Dendritic cell treated with granulocyte-macrophage colony-stimulating factor and Interleukin-4, amounts not matched to agents 40 ng/mL and 50 ng/mL, for 4 days (primary cell): ENCODE measurements around the gene ZNF22.

Source experiments
- H3K27ac Mint-ChIP-seq: one replicate; pipeline ENCODE4 v1.8.0; 2022; ENCODE audit warnings: mild to moderate bottlenecking, mixed read lengths
- H3K27me3 Mint-ChIP-seq: one replicate; pipeline ENCODE4 v1.8.0; 2022; ENCODE audit warnings: mild to moderate bottlenecking, mixed read lengths
- H3K36me3 Mint-ChIP-seq: one replicate; pipeline ENCODE4 v1.8.0; 2022; ENCODE audit warnings: low read depth, mixed read lengths
- H3K4me1 Mint-ChIP-seq: one replicate; pipeline ENCODE4 v1.8.0; 2022; ENCODE audit warnings: low read depth, mixed read lengths
- H3K4me3 Mint-ChIP-seq: one replicate; pipeline ENCODE4 v1.8.0; 2022; ENCODE audit warnings: mild to moderate bottlenecking, moderate library complexity, mixed read lengths
- H3K9me3 Mint-ChIP-seq: one replicate; pipeline ENCODE4 v1.8.0; 2022; ENCODE audit warnings: mixed read lengths
- intact Hi-C: fragments of 100-400 bp; cut with micrococcal nuclease; formaldehyde crosslinking; loops from one replicate; pipeline ENCODE4 v1.15.0; 2022

ZNF22 gene

DNA sequence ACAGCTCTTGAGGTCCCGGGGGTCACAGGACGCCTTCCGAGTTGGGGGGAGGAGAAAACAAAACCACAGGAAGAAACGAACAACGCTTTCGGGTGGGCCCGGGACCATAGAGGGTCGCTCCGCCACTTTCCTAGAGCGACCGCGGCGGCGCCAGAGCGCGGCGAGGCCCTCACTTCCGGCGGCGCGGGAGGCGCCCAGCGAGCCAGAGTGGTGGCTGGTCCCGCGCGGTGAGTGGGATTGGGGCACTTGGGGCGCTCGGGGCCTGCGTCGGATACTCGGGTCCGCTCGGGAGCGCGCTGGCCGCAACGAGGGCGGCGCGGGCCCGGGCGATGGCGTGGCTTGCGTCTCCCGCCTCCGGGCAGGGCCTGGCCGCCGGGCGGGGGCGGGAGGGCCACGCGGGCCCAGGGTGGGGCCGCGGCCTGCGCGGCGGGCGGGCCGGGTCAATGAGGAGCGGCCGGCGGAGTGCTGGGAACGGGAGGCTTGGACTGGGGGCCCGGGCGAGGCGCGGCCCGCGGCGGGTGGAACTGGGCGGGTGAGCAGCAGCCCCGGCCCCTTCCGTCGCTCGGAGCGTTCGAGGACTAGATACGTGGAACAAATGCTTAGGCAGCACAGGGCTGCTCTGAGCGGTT lies at the start of gene ZNF22:
Gene ZNF22 (plus strand): TSS at position 172 of the 629 bp plus-strand sequence. CDS start 2,446 bp downstream, outside the sequence.
- Mint-ChIP-seq H3K27ac (peak within 1 kb of the TSS; percentile 95), H3K27me3 (peaks cover 3% of the 10 kb centered on the region), H3K36me3 (peaks cover 33% of the 10 kb centered on the region), H3K4me3 (peak within 1 kb of the TSS; percentile 80), H3K9me3 (no peaks in the 10 kb centered on the region), H3K4me1 (peaks cover 38% of the 10 kb centered on the region)
- intact Hi-C loops = no loop called here

DNA sequence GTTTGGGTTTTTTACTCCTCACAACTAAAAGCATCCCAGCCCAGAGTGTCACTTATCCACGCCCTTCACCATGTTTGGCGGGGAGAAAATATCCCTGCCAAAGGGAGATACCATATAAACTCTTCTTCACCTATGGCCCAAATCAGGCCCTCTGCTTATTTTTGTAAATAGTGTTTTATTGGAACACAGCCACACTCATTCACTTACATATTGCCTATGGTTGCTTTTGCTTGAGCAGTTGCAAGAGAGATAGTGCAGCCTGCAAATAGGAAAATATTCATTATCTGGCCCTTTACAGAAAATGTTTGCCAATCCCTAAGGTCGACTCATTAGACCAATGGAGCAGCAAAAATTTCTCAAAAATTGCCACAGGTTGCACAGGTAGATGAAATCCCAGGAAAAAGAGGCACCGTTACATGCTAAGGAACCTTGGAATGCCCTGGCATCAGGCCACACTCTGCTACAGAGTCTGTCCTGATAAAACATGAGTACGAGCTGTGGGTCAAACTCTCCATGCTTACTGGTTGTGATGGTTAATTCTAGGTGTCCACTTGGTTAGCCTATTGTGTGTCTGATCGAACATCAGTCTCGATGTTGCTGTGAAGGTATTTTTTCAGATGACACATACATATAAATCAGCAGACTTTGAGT lies 49.0 kb upstream of the ZNF22 start:
- Mint-ChIP-seq H3K4me1 (peaks cover 83% of the 10 kb centered on the region), H3K27me3 (no peaks in the 10 kb centered on the region), H3K4me3 (no peak overlapping the region), H3K9me3 (no peaks in the 10 kb centered on the region), H3K36me3 (peaks cover 68% of the 10 kb centered on the region), H3K27ac (peak overlapping the region; percentile 85)
- intact Hi-C loops = no loop called here

DNA sequence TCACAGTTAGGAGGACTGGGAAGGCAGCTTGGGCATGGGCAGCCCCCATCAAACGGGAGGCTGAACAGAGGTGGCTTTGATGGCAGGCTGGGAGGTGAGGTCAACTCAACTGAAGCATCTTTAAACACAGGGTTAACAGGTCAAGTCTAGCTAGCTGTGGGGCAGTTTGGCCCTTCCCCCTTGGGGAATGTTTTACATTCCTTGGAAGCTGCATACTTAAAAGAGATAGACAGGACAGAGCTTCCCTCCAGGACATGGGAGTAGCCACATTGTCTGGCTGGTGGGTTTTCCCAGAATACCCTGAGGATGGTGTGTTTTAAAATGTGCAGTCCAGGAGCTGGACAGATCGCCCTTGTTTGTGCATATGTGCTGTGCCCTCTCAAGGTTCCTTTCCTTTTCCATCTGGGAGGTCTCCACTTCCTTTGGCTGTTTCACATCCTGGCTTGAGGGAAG lies 47.9 kb upstream of the ZNF22 start:
- Mint-ChIP-seq H3K4me1 (peaks cover 84% of the 10 kb centered on the region), H3K27ac (no peak overlapping the region), H3K4me3 (no peak overlapping the region), H3K27me3 (no peaks in the 10 kb centered on the region), H3K36me3 (peaks cover 79% of the 10 kb centered on the region), H3K9me3 (no peaks in the 10 kb centered on the region)
- intact Hi-C loops = no loop called here

DNA sequence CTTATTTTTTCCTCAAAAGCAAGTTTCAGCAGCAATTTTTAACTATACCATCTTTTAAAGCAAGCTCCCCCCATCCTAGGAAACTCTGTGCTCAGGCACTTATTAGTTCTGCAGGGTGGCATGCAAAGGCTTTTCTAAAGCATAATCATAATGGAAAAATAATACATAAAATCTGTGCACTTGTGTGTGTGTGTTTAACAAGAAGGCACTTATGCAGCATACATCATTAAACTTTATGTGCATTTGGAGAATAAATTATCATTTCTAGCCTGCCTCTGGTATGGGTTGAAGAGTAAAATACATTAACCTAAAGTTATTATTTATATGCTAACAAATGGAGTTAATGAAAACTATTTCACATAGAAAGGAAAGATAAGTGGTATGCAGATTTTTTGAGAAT lies 46.7 kb upstream of the ZNF22 start:
- Mint-ChIP-seq H3K27ac (no peak overlapping the region), H3K36me3 (peaks cover 80% of the 10 kb centered on the region), H3K27me3 (no peaks in the 10 kb centered on the region), H3K4me3 (no peak overlapping the region), H3K4me1 (peaks cover 81% of the 10 kb centered on the region), H3K9me3 (no peaks in the 10 kb centered on the region)
- intact Hi-C loops = no loop called here

DNA sequence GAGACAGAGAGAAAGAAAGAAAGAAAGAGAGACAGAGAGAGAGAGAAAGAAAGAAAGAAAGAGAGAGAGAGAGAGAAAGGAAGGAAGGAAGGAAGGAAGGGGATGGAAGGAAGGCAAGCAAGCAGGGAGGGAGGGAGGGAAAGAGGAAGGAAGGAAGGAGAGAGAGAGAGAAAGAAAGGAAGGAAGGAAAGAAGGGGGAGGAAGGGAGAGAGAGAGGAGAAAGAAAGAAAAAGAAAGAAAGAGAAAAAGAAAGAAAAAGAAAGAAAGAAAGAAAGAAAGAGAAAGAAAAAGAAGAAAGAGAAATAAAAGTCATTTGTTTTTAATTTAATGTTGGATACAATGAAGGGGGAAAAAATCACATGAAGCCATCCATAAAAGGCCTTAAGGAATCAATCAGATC lies 45.8 kb upstream of the ZNF22 start:
- intact Hi-C loops = no loop called here
- Mint-ChIP-seq H3K27me3 (no peaks in the 10 kb centered on the region), H3K36me3 (peaks cover 85% of the 10 kb centered on the region), H3K9me3 (no peaks in the 10 kb centered on the region), H3K4me1 (peaks cover 72% of the 10 kb centered on the region), H3K4me3 (no peak overlapping the region), H3K27ac (peak overlapping the region; percentile 33)

DNA sequence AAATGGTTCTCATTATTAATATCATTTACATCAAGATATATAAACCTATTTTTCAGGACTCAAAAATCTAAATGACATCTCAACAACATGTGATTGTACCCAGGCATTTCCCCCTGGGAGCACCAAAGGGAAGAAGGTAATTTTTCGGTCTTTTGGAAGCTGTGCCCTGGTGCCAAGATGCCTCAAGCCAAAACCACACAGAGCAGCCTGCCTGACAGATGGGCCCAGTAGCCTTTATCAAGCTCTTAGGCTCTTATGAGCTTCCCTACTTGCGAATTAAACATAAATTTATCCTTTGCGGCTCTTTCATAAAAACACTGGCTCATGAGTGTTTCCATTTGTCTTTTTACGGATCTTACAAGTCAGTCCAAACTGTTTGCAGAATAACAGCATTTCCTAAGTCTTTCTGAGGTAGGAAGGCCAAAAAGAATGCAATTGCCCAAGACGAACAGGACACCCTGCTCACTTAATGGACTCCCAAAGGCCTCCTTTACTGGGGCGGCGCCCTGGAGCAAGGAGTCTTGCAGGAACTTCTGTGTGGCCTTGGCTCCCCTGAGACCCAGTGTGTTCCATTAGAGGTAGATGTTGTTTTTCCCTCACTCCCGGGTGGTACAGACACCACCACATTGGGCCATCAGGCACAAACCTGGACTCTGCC lies 45.2 kb upstream of the ZNF22 start:
- Mint-ChIP-seq H3K36me3 (peaks cover 85% of the 10 kb centered on the region), H3K4me3 (no peak overlapping the region), H3K9me3 (no peaks in the 10 kb centered on the region), H3K27me3 (no peaks in the 10 kb centered on the region), H3K4me1 (peaks cover 67% of the 10 kb centered on the region), H3K27ac (peak overlapping the region; percentile 17)
- intact Hi-C loops = no loop called here

DNA sequence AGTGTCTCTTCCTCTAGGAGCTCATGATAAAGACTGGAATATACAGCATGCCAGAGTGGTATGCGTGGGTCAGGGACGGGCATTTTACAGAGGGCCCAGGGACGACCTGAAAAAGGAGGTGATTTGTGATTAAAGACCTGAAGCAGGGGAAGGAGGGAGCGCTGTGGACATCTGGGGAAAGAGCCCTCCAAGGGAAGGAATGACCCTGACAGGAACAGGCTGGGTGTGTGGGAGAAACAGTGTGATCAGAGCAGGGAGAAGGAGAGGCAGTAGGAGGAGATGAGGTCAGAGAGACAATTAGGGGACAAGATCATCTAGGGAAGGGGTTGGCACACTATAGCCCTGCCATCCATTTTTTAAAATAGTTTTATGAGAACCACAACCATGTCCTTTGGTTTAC lies 44.5 kb upstream of the ZNF22 start:
- intact Hi-C loops = no loop called here
- Mint-ChIP-seq H3K27ac (peak overlapping the region; percentile 17), H3K27me3 (no peaks in the 10 kb centered on the region)

DNA sequence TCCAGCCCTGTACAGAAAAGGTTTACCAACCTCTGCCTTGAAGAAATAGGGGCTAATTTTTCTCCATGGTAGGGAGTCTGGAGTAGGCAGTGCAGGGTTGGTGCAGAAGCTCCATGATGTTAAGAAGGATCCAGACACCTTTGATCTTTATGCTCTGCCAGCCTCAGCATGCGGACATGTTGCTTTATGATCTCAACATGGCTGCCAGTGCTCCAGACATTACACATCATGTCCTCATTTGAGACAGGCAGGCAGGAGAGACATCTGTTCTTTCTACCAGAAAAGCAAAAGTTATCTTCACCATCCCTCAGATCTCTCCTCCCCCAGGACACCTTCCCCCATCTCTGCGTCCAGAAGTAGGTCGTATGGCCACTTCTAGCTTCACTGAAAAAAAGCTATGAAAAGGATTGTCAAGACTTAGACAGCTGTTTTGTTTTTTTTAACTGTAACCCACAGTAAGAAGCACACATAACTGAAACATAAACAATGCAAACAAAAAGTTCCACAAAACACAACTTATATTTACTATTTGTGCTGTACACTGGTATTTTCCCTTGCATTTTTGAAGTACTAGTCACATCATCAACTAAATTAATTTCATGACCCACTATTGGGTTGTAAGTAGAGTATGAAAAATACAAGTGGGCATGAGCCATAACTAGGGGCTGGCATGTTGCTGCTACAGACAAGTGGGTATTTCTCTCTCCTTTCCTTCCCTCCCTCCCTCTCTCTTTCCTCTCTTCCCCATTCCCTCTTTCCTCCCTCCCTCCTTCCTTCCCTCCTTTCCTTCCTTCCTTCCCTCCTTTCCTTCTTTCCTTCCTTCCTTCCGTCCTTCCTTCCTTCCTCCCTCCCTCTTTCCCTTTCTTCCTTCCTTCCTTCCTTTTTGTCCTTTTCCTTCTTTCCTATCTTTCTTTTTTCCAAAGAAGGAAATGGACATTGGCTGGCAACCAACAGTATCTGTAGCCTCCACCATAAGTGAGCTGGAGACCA lies 43.7 kb upstream of the ZNF22 start:
- Mint-ChIP-seq H3K9me3 (no peaks in the 10 kb centered on the region), H3K4me1 (peaks cover 73% of the 10 kb centered on the region), H3K27me3 (no peaks in the 10 kb centered on the region), H3K27ac (peak overlapping the region; percentile 88), H3K4me3 (peak overlapping the region; percentile 96), H3K36me3 (peaks cover 85% of the 10 kb centered on the region)
- intact Hi-C loops = no loop called here

More for the DNA sequence above, 44.5 kb upstream of the ZNF22 start:
- no peaks in the 10 kb centered on the region for H3K9me3 Mint-ChIP-seq
- peaks cover 85% of the 10 kb centered on the region for H3K36me3 Mint-ChIP-seq
- H3K4me3 Mint-ChIP-seq = no peak overlapping the region
- H3K4me1 Mint-ChIP-seq = peaks cover 67% of the 10 kb centered on the region

DNA sequence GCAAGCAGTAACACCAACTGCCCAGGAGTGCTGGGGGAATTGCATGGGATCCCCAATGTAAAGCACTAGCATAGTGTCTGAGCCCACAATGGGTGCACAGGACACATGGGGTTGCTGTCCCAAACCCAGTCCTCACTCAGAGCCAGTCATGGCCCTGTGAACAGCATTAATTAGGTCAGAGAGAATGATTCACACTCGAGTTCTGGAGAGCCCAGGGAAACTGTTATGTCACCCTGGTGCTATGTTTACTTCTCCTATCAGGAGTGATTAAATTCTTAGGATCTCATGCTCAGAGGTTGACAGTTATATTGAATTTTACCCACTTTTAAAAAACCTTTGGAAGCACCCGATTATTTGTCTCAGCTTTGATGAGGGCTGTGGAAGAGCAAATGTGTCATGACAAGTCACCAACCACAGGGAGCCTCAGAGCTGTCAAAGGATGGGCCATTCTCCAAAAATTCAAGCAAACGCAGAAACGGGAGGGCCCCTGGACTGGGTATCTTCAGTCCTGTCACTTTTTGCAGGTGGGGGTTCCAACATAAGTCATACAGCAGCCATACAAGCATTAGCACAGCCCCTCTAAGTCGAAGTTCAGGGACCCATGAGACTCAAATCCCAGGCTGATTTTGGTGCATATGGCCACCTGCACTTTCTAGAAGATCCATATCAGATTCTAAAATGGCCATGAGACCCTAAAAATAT lies 42.4 kb upstream of the ZNF22 start:
- Mint-ChIP-seq H3K27ac (peak overlapping the region; percentile 88), H3K4me1 (peaks cover 76% of the 10 kb centered on the region), H3K9me3 (no peaks in the 10 kb centered on the region), H3K27me3 (no peaks in the 10 kb centered on the region), H3K4me3 (peak overlapping the region; percentile 96), H3K36me3 (peaks cover 88% of the 10 kb centered on the region)
- intact Hi-C loops = loop anchor here (2.0 kb wide), 1 partner anchor 16 kb away; no protein-coding TSS in a partner anchor

DNA sequence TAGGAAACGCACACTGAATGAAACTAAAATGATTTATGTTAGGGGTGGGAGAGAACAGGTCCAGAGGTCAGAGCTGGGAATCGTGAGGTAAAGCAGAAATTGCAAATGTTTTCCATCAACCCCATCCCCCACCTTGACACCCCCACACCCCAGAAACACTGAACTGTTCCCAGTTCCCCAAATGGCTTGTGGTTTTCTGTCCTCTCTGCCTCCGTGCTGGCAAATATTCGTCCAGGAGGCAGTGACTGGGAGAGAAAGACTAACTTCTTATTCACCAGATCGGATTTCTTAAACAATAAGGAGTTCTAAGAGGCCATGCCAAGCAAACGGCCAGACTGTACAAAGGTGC lies 41.9 kb upstream of the ZNF22 start:
- no peaks in the 10 kb centered on the region for H3K27me3 Mint-ChIP-seq
- H3K9me3 Mint-ChIP-seq = no peaks in the 10 kb centered on the region
- peaks cover 76% of the 10 kb centered on the region for H3K4me1 Mint-ChIP-seq
- intact Hi-C loops = loop anchor here (1.0 to 2.0 kb wide), 2 partner anchors 9 to 16 kb away; no protein-coding TSS in a partner anchor
- peak overlapping the region; percentile 96 for H3K4me3 Mint-ChIP-seq
- H3K27ac Mint-ChIP-seq = peak overlapping the region; percentile 88
- H3K36me3 Mint-ChIP-seq = peaks cover 88% of the 10 kb centered on the region

DNA sequence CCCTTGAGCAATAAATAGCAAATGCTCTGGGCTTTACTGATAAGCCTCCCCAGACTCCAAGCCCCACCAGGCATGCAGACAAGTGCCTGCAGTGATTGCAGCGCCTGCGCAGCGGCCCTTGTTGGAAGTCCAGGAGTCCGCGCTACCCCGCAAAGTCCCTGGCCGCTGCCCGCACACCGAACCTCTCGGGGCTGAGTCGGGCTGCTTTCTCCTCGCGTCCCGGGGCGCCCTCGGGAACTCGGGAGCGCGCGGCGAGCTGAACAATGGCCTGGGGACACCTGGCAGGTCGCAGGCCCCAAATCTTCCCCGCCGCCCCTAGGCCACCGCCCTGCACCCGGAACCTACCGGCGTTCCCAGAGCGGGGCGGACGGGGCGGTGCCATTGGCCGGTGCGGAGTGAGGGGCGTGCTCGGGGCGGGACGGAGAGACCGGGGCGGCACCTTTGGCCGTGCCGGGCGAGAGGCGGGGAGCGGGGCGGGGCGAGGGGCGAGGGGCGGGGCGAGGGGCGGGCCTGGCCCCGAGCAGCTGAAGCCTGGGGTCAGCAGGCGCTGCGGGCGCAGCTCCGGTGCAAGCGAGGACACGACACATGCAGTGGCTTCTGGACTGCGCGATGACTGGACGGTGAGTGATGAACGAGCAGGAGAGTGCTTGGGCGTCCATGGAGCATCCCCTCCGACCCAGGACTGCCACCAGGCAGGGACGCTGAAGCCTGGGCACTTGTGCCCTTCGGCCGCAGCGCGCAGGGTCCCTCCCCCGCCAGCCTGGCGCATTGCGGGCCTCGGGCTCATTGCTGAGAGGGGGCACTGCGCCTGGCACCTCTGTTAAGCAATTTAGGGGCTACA lies 41.3 kb upstream of the ZNF22 start, which contains the start of gene RASSF4:
Gene RASSF4 (plus strand): TSS at position 556 of the 841 bp plus-strand sequence. CDS start 10,401 bp downstream, outside the sequence.
- intact Hi-C loops = loop anchor here (1.0 to 2.0 kb wide), 2 partner anchors 9 to 15 kb away; no protein-coding TSS in a partner anchor

DNA sequence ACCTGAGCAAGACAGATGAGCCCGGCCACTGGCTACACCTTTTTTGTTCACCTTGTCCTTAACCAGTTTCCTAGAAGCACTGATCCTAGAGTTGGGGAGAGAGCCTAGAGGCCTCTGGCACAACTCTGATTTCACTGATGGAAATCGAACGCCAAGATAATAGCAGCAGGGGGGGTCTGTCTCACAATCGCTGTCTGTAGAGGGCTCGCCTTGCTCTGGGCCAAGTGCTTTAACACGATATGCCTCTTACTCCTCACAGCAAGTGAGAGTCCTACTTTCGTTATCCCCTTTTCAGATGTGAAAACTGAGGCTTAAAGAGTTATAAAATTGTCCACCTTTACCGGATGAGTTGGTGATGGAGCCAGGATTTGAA lies 40.6 kb upstream of the ZNF22 start:
- Mint-ChIP-seq H3K27me3 (no peaks in the 10 kb centered on the region), H3K4me1 (peaks cover 81% of the 10 kb centered on the region), H3K4me3 (peak overlapping the region; percentile 96), H3K36me3 (peaks cover 89% of the 10 kb centered on the region), H3K9me3 (no peaks in the 10 kb centered on the region), H3K27ac (peak overlapping the region; percentile 88)
- intact Hi-C loops = no loop called here

More for the DNA sequence above, 41.3 kb upstream of the ZNF22 start, which contains the start of gene RASSF4:
- Mint-ChIP-seq H3K9me3 (no peaks in the 10 kb centered on the region), H3K27ac (peak within 1 kb of the TSS; percentile 88), H3K36me3 (peaks cover 89% of the 10 kb centered on the region), H3K4me3 (peak within 1 kb of the TSS; percentile 96), H3K4me1 (peaks cover 81% of the 10 kb centered on the region), H3K27me3 (no peaks in the 10 kb centered on the region)
